Neural progenitor cell (in vitro differentiated cells): ENCODE measurements around the gene PLA2G4D.

Experiments used
- CTCF ChIP-seq: fragments of 200-600 bp; sonication (generic); IDR thresholded peaks from 2 replicates; pipeline ENCODE4 v1.5.1; 2017; ENCODE audit warnings: antibody characterized with exemption, mild to moderate bottlenecking
- EZH2 ChIP-seq: fragments of 200-600 bp; sonication (generic); IDR thresholded peaks from 2 replicates; pipeline ENCODE4 v1.6.1; 2017; ENCODE audit warnings: antibody characterized with exemption, mild to moderate bottlenecking, moderate library complexity
- EZH2phosphoT487 ChIP-seq: fragments of 200-600 bp; sonication (generic); IDR thresholded peaks from 2 replicates; pipeline ENCODE4 v1.6.1; 2017; ENCODE audit warnings: antibody characterized with exemption

GRCh38 chr15:42069025-42069424, 25.3 kb downstream of the PLA2G4D start:
- TF ChIP-seq CTCF (peak; percentile 26), EZH2phosphoT487 (no peak), EZH2 (no peak)
